Measurements from ENCODE around the gene LARGE1.

LARGE1 gene

DNA sequence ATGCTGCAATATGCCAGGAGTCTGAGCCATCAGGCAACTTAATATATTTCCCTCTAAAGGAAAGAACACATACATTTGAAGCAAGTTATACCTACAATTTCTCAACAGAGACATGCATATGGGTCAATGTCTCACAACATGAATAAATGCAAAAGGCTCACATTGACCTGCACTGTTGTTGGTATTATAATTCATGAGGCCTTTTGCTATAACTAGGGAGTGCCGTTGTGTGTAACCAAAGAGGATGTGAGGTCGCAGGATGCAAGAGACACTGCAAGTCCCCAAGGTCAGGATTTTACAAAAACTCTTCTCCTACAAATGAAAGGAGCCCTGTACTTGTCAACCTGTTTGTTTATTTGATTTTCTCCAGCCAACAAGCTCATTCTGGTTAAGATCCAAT is 250.5 kb downstream of the LARGE1 start:
- Histone ChIP-seq H3K36me3 (ENCODE audit: insufficient read depth, low read length) (no peaks in the 10 kb centered on the region), H3F3A (ENCODE audit: low read depth) (no peaks in the 10 kb centered on the region), H3K9ac (ENCODE audit: low read depth, low read length, poor library complexity, severe bottlenecking) (no peak overlapping the region), H3K4me3 (ENCODE audit: low read length, poor library complexity, severe bottlenecking) (no peak overlapping the region), H3K9me3 (ENCODE audit: insufficient read depth, low read depth, low read length) (peaks cover 11% of the 10 kb centered on the region; the same call in 1 of the 2 replicates), H3K27me3 (ENCODE audit: insufficient read depth, low read length, poor library complexity, severe bottlenecking) (no peaks in the 10 kb centered on the region), H3K79me2 (ENCODE audit: insufficient read depth, low read length) (no peaks in the 10 kb centered on the region), H3K9me2 (replicated peaks; ENCODE audit: low read depth, low read length) (no peaks in the 10 kb centered on the region), H3K4me2 (ENCODE audit: low read depth, low read length, poor library complexity, severe bottlenecking) (no peak overlapping the region), H3K4me1 (ENCODE audit: insufficient read depth, low read length, poor library complexity, severe bottlenecking) (no peaks in the 10 kb centered on the region), H4K20me1 (ENCODE audit: insufficient read depth, low read length, poor library complexity, severe bottlenecking) (no peaks in the 10 kb centered on the region), H2AFZ (ENCODE audit: low read length) (no peak overlapping the region)
- TF ChIP-seq, protein P1, sequence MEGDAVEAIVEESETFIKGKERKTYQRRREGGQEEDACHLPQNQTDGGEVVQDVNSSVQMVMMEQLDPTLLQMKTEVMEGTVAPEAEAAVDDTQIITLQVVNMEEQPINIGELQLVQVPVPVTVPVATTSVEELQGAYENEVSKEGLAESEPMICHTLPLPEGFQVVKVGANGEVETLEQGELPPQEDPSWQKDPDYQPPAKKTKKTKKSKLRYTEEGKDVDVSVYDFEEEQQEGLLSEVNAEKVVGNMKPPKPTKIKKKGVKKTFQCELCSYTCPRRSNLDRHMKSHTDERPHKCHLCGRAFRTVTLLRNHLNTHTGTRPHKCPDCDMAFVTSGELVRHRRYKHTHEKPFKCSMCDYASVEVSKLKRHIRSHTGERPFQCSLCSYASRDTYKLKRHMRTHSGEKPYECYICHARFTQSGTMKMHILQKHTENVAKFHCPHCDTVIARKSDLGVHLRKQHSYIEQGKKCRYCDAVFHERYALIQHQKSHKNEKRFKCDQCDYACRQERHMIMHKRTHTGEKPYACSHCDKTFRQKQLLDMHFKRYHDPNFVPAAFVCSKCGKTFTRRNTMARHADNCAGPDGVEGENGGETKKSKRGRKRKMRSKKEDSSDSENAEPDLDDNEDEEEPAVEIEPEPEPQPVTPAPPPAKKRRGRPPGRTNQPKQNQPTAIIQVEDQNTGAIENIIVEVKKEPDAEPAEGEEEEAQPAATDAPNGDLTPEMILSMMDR (conservative IDR thresholded peaks at IDR 0.05; ENCODE audit: low read length) = no peak
- no peak for TF ChIP-seq EZH2phosphoT487 (IDR thresholded peaks at IDR 0.05; ENCODE audit: borderline replicate concordance)

DNA sequence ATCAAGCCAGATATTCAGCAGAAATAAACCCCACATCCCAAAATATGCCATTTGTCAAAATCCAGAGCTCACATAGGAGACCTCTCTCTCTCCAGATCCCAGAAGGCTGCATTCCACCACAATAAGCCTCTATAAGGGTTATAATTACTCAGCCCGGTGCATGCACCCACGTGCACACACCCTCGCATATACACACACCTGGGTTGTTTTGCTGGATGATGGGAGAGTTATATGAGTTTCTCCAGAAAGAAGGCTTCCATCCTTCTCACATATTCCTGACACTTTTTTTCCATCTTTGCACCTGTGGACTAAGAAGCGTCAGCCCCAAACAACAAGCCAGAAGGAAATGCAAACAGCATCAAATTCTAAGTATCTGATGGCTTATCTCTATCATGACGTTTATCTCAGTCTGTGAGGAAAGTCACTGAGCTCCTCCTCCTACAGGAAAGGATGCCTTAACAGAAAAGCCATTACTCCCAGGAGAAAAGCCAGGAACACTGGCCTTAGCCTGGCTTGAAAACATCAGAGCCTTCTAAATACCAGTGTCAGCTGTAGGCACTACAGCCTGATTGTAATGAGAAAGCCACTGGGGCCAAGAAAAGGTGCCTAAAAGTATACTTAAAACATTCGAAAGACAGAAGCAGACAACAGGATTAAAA is 253.2 kb downstream of the LARGE1 start:
- Histone ChIP-seq H3F3A (ENCODE audit: low read depth) (no peaks in the 10 kb centered on the region), H3K79me2 (ENCODE audit: insufficient read depth, low read length) (no peaks in the 10 kb centered on the region), H3K9me2 (replicated peaks; ENCODE audit: low read depth, low read length) (no peaks in the 10 kb centered on the region), H3K4me3 (ENCODE audit: low read length, poor library complexity, severe bottlenecking) (no peak overlapping the region), H3K36me3 (ENCODE audit: insufficient read depth, low read length) (no peaks in the 10 kb centered on the region), H3K4me2 (ENCODE audit: low read depth, low read length, poor library complexity, severe bottlenecking) (no peak overlapping the region), H3K9me3 (ENCODE audit: insufficient read depth, low read depth, low read length) (peaks cover 8% of the 10 kb centered on the region; the same call in 1 of the 2 replicates), H4K20me1 (ENCODE audit: insufficient read depth, low read length, poor library complexity, severe bottlenecking) (no peaks in the 10 kb centered on the region), H3K27me3 (ENCODE audit: insufficient read depth, low read length, poor library complexity, severe bottlenecking) (no peaks in the 10 kb centered on the region), H3K4me1 (ENCODE audit: insufficient read depth, low read length, poor library complexity, severe bottlenecking) (no peaks in the 10 kb centered on the region), H2AFZ (ENCODE audit: low read length) (no peak overlapping the region), H3K9ac (ENCODE audit: low read depth, low read length, poor library complexity, severe bottlenecking) (no peak overlapping the region)
- no peak for TF ChIP-seq EZH2phosphoT487 (IDR thresholded peaks at IDR 0.05; ENCODE audit: borderline replicate concordance)
- TF ChIP-seq, protein P1 (conservative IDR thresholded peaks at IDR 0.05; ENCODE audit: low read length) = no peak

DNA sequence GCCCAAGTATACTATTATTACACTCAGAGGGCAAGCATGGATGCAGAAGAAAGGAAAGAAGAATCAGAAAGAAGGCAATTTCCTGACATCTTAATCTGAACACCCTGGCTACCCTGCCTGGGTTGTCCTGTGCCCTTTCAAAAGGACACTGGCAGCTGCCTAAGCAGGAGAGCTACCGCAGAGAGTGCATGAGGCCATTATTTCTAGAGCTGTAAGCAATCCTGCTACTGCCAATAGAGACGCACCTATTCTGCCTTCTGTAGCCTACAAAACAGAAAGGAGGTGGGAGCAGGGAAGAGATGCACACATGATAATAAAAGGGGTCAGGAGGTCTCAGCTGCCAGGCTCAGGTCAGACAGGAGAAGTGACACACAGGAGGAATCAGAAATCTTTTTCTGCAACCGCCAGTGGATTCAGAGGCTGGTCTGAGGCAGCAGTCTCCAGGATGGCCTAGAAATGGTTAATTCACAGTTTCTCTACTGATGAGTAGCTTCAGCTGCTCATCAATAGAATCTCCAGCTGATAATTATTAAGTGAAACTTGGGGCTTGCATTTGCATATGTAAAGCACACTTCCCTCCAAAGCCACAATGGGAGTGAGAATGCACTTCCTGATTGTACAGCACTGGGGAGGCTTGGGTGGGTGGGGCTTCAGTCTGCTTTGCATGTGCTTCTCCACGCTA is 253.9 kb downstream of the LARGE1 start:
- Histone ChIP-seq H3K4me3 (ENCODE audit: low read length, poor library complexity, severe bottlenecking) (no peak overlapping the region), H3K36me3 (ENCODE audit: insufficient read depth, low read length) (no peaks in the 10 kb centered on the region), H3K27me3 (ENCODE audit: insufficient read depth, low read length, poor library complexity, severe bottlenecking) (no peaks in the 10 kb centered on the region), H3K4me2 (ENCODE audit: low read depth, low read length, poor library complexity, severe bottlenecking) (no peak overlapping the region), H3F3A (ENCODE audit: low read depth) (no peaks in the 10 kb centered on the region), H3K9me2 (replicated peaks; ENCODE audit: low read depth, low read length) (no peaks in the 10 kb centered on the region), H3K9ac (ENCODE audit: low read depth, low read length, poor library complexity, severe bottlenecking) (no peak overlapping the region), H3K4me1 (ENCODE audit: insufficient read depth, low read length, poor library complexity, severe bottlenecking) (no peaks in the 10 kb centered on the region), H4K20me1 (ENCODE audit: insufficient read depth, low read length, poor library complexity, severe bottlenecking) (no peaks in the 10 kb centered on the region), H3K9me3 (ENCODE audit: insufficient read depth, low read depth, low read length) (peaks cover 8% of the 10 kb centered on the region; the same call in 1 of the 2 replicates), H2AFZ (ENCODE audit: low read length) (no peak overlapping the region), H3K79me2 (ENCODE audit: insufficient read depth, low read length) (no peaks in the 10 kb centered on the region)
- TF ChIP-seq, protein P1 (conservative IDR thresholded peaks at IDR 0.05; ENCODE audit: low read length) = no peak
- no peak for TF ChIP-seq EZH2phosphoT487 (IDR thresholded peaks at IDR 0.05; ENCODE audit: borderline replicate concordance)
